ENCODE data around the gene RCE1. TPM values are rescaled to one million over a fixed set of nuclear protein-coding genes. Genes with fewer than 3 reads are reported as not detected.

Gene RCE1
- total RNA-seq, 4 donors from 2014 or later, result 6.6 to 11.8 (median 8.3) TPM

- Histone ChIP-seq H3K4me3 (no peak overlapping the region), H3K27me3 (no peaks in the 10 kb centered on the region), H3K4me1 (no peaks in the 10 kb centered on the region), H3K27ac (no peak overlapping the region), H3K36me3 (no peaks in the 10 kb centered on the region), H3K9me3 (no peaks in the 10 kb centered on the region)
- TF ChIP-seq POLR2A (IDR thresholded peaks at IDR 0.05) (no peak), CTCF (IDR thresholded peaks at IDR 0.05 in 4 of 5, conservative IDR thresholded peaks at IDR 0.05 in 1 of 5) (no peak)
- DNase-seq (no peak), ATAC-seq (no peak)
- intact Hi-C loops (cut with DNase I; ENCODE audit: low total_unique reads), result no loop called here
- in situ Hi-C loops (cut with MboI; ENCODE audit: low sequenced_read_pairs in 4 of 4), result loop anchor here in 1 of 4 donors (10.0 kb wide), 1 partner anchor 96 kb away; no protein-coding TSS in a partner anchor
Observed at GRCh38 chr11:66810576-66811185, 32.6 kb upstream of the RCE1 start.

GRCh38 chr11:66814678-66815077, 28.6 kb upstream of the RCE1 start:
- ATAC-seq (no peak), DNase-seq (no peak)
- intact Hi-C loops (cut with DNase I; ENCODE audit: low total_unique reads), result no loop called here
- Histone ChIP-seq H3K27me3 (no peaks in the 10 kb centered on the region), H3K4me1 (no peaks in the 10 kb centered on the region), H3K27ac (no peak overlapping the region), H3K36me3 (no peaks in the 10 kb centered on the region), H3K9me3 (no peaks in the 10 kb centered on the region), H3K4me3 (no peak overlapping the region)
- TF ChIP-seq CTCF (IDR thresholded peaks at IDR 0.05 in 4 of 5, conservative IDR thresholded peaks at IDR 0.05 in 1 of 5) (no peak), POLR2A (IDR thresholded peaks at IDR 0.05) (no peak)
- in situ Hi-C loops (cut with MboI; ENCODE audit: low sequenced_read_pairs in 4 of 4), result loop anchor here in 1 of 4 donors (10.0 kb wide), 1 partner anchor 100 kb away; no protein-coding TSS in a partner anchor

- no peaks in the 10 kb centered on the region for H3K36me3 ChIP-seq
- TF ChIP-seq CTCF (IDR thresholded peaks at IDR 0.05 in 4 of 5, conservative IDR thresholded peaks at IDR 0.05 in 1 of 5) (no peak), POLR2A (IDR thresholded peaks at IDR 0.05) (no peak)
- intact Hi-C loops (cut with DNase I; ENCODE audit: low total_unique reads), result no loop called here
Observed at GRCh38 chr11:66815646-66816045, 27.6 kb upstream of the RCE1 start.

GRCh38 chr11:66818231-66818955, 24.8 kb upstream of the RCE1 start:
- Histone ChIP-seq H3K27me3 (no peaks in the 10 kb centered on the region), H3K9me3 (no peaks in the 10 kb centered on the region), H3K27ac (no peak overlapping the region), H3K4me3 (no peak overlapping the region), H3K4me1 (no peaks in the 10 kb centered on the region), H3K36me3 (no peaks in the 10 kb centered on the region)
- in situ Hi-C loops (cut with MboI; ENCODE audit: low sequenced_read_pairs in 4 of 4), result loop anchor here in 1 of 4 donors (10.0 kb wide), 1 partner anchor 104 kb away; no protein-coding TSS in a partner anchor
- intact Hi-C loops (cut with DNase I; ENCODE audit: low total_unique reads), result no loop called here
- TF ChIP-seq CTCF (IDR thresholded peaks at IDR 0.05 in 4 of 5, conservative IDR thresholded peaks at IDR 0.05 in 1 of 5), result no peak
- TF ChIP-seq POLR2A (IDR thresholded peaks at IDR 0.05), result no peak
- ATAC-seq (no peak), DNase-seq (no peak)

More at GRCh38 chr11:66815646-66816045, 27.6 kb upstream of the RCE1 start:
- Histone ChIP-seq H3K4me3 (no peak overlapping the region), H3K9me3 (no peaks in the 10 kb centered on the region), H3K4me1 (no peaks in the 10 kb centered on the region), H3K27ac (no peak overlapping the region), H3K27me3 (no peaks in the 10 kb centered on the region)
- DNase-seq (no peak), ATAC-seq (no peak)
- in situ Hi-C loops (cut with MboI; ENCODE audit: low sequenced_read_pairs in 4 of 4), result loop anchor here in 1 of 4 donors (10.0 kb wide), 1 partner anchor 101 kb away; no protein-coding TSS in a partner anchor
